Kidney (tissue), 14 donors: ENCODE measurements around the gene VPS39. TPM values are rescaled to one million over a fixed set of nuclear protein-coding genes. Genes with fewer than 3 reads are reported as not detected.

Source experiments
- DNase-seq, 5 donors: peaks; one replicate each; pipeline ENCODE4 v3.0.0-alpha.2; 2013 to 2020
- FAIRE-seq: peaks from 2 replicates; lab custom pipeline; 2012; peaks lifted over from hg19 to GRCh38; lab: Jason Lieb, UNC
- H3K27ac ChIP-seq, 2 donors: one replicate each; pipeline ENCODE4 v1.7.0; 2013; ENCODE audit warnings: low read depth in 2 of 2, low read length in 2 of 2, inconsistent platforms in 1 of 2
- H3K27me3 ChIP-seq: one replicate; pipeline ENCODE4 v1.7.1; 2013; ENCODE audit warnings: low read length, inconsistent platforms; ENCODE audit not compliant: control insufficient read depth, insufficient read depth
- H3K36me3 ChIP-seq, 3 donors: one replicate each; pipeline versions ENCODE4 v1.7.0 to v1.7.1; 2013; ENCODE audit warnings: low read length in 3 of 3, control low read depth in 1 of 3, inconsistent platforms in 1 of 3; ENCODE audit not compliant: insufficient read depth in 3 of 3, control insufficient read depth in 2 of 3
- H3K4me1 ChIP-seq, 3 donors: one replicate each; pipeline versions ENCODE4 v1.7.0 to v1.7.1; 2013; ENCODE audit warnings: low read length in 3 of 3, inconsistent platforms in 1 of 3, low read depth in 1 of 3; ENCODE audit not compliant: control insufficient read depth in 2 of 3, insufficient read depth in 2 of 3
- H3K4me3 ChIP-seq, 3 donors: one replicate each; pipeline versions ENCODE4 v1.7.0 to v1.8.1; 2013; ENCODE audit warnings: low read length in 3 of 3, control low read depth in 1 of 3, inconsistent platforms in 1 of 3
- H3K9ac ChIP-seq, 3 donors: one replicate each; pipeline versions ENCODE4 v1.7.0 to v1.7.1; 2013; ENCODE audit warnings: low read length in 3 of 3, control low read depth in 1 of 3, inconsistent platforms in 1 of 3
- H3K9me3 ChIP-seq, 3 donors: one replicate each; pipeline versions ENCODE4 v1.7.0 to v1.7.1; 2013; ENCODE audit warnings: low read length in 3 of 3, control low read depth in 1 of 3, inconsistent platforms in 1 of 3; ENCODE audit not compliant: control insufficient read depth in 2 of 3, insufficient read depth in 1 of 3
- CTCF ChIP-seq: IDR thresholded peaks from 3 replicates; pipeline ENCODE4 v1.5.1; 2012; ENCODE audit warnings: mild to moderate bottlenecking, moderate library complexity, borderline replicate concordance; ENCODE audit not compliant: insufficient read depth; ENCODE audit errors: extremely low read depth
- intact Hi-C: fragments of 100-400 bp; cut with DNase I; formaldehyde crosslinking; loops from one replicate; pipeline ENCODE4 v1.11.1; 2022
- polyA plus RNA-seq: library from polyadenylated mRNA; stranded (reverse); fragments of 350-450 nt; fragmentation: Illumina TruSeq; extraction: RNeasy Lipid Tissue Mini Kit (QIAGEN cat#74804); gene quantifications from one replicate; pipeline ENCODE4 v1.2.3, GENCODE V29; 2014; ENCODE audit warnings: low read depth, low replicate concordance; ENCODE audit not compliant: insufficient read depth
- total RNA-seq: library from RNA; stranded (reverse); fragmentation: NEBNext Ultra II Directional; extraction: Animal tissue kit (Norgen Biotek cat#: 25700); gene quantifications from one replicate; pipeline ENCODE4 v1.2.1, GENCODE V29; 2021
- donor health status: control.
- donor health status: control.
- donor health status: control.
- donor health status: control.
- donor health status: control.
- donor health status: DM: yes; HTN: yes; CAD: no.
- donor health status: Normal renal cell carcinoma (clear cell type).

VPS39 gene
- total and polyA plus RNA-seq, 2 donors from 2014 or later: 33.1 to 70.9 TPM

DNA sequence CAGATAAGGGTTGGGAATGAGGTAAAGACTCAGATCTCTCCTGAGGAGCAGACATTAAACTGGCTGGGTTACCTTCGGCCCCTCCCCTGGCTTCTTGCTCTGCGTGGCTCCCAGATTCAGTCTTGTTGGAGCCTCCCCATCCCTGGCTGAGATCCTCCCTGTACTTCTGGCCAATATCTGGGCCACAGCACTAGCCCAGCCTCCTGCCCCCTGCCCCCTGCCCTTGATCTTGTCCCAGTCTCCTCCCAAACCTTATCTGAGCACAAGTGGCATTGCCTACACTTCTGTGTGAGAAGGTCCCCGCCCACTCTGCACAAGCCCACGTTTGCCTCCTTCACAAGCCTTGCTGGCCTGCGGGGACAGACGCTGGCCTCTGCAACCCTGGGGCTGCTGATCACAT lies 68.5 kb downstream of the VPS39 start:
- DNase-seq: peak in 2 of 5 donors; percentile 18 to 30

GRCh38 chr15:42138968-42139386 lies 69.1 kb downstream of the VPS39 start:
- H3K27me3 ChIP-seq: no peaks in the 10 kb centered on the region
- FAIRE-seq (no peak), DNase-seq (peak in 1 of 5 donors; percentile 51)
- H3K9me3 ChIP-seq: peaks cover 0 to 13% (median 0%) of the 10 kb centered on the region in 3 donors
- no peaks in the 10 kb centered on the region for H3K36me3 ChIP-seq
- no peak for TF ChIP-seq CTCF
- intact Hi-C loops: no loop called here
- no peak overlapping the region for H3K4me3 ChIP-seq
- H3K4me1 ChIP-seq: no peaks in the 10 kb centered on the region
- no peak overlapping the region for H3K27ac ChIP-seq
- H3K9ac ChIP-seq: no peak overlapping the region

More for the DNA sequence above, 68.5 kb downstream of the VPS39 start:
- no peaks in the 10 kb centered on the region for H3K36me3 ChIP-seq
- TF ChIP-seq CTCF: no peak
- intact Hi-C loops: no loop called here
- no peaks in the 10 kb centered on the region for H3K27me3 ChIP-seq
- FAIRE-seq: no peak
- H3K4me3 ChIP-seq: no peak overlapping the region
- no peaks in the 10 kb centered on the region for H3K4me1 ChIP-seq
- H3K9ac ChIP-seq: no peak overlapping the region
- no peak overlapping the region for H3K27ac ChIP-seq
- peaks cover 0 to 13% (median 0%) of the 10 kb centered on the region in 3 donors for H3K9me3 ChIP-seq

GRCh38 chr15:42138411-42138810 lies 69.7 kb downstream of the VPS39 start:
- no peak for FAIRE-seq
- no peak overlapping the region for H3K4me3 ChIP-seq
- peaks cover 0 to 13% (median 0%) of the 10 kb centered on the region in 3 donors for H3K9me3 ChIP-seq
- intact Hi-C loops: no loop called here
- TF ChIP-seq CTCF: no peak
- H3K9ac ChIP-seq: no peak overlapping the region
- DNase-seq: peak in 1 of 5 donors; percentile 10
- no peak overlapping the region for H3K27ac ChIP-seq
- H3K4me1 ChIP-seq: no peaks in the 10 kb centered on the region
- H3K27me3 ChIP-seq: no peaks in the 10 kb centered on the region
- H3K36me3 ChIP-seq: no peaks in the 10 kb centered on the region
